ENCODE measurements around the gene GPR35.

Gene GPR35

DNA sequence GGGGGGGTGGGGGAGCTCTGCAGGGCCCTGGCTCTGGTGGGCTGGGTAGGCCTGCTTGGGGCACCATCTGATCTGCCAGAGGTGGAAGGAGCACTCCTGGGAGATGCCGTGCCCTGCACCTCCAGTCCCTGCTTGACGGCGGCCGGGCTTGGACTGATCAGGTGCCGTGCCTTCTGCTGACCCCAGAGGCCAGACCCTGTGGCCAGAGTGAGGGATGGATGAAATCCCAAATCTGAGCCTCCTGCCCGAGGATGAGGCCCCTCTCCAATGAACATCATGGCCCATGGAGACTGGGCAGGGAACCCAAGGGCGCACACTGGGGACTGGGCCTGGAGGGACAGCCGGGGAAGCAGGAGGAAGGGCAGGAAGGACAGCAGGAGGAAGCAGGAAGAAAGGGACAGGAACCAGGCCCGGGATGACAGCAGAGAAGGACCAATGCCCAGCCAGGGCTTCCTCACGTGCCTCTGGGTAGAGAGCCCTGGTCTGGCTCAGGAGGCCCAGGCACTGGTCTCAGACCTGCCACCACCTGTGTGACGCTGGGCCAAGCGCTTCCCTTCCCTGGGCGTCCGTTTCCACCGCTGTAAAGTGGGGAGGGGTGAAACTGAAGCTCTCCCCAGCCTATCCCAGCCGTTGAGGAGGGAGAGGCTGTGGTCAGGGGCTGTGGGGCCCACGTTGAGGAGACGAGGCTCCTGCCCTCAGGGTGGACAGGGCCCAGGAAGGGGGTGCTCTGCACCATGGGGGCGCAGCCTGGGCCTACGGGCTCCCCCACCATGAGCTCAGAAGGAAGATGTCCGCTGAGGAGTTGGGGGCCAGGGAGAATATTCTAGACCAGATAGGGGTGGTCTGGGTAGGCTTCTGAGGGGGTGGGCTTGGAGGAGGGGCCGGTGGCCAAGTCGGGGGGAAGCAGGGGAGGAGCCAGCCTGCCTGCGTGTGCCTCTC, 1.0 kb upstream of the GPR35 start:
- DNase-seq: no peak

DNA sequence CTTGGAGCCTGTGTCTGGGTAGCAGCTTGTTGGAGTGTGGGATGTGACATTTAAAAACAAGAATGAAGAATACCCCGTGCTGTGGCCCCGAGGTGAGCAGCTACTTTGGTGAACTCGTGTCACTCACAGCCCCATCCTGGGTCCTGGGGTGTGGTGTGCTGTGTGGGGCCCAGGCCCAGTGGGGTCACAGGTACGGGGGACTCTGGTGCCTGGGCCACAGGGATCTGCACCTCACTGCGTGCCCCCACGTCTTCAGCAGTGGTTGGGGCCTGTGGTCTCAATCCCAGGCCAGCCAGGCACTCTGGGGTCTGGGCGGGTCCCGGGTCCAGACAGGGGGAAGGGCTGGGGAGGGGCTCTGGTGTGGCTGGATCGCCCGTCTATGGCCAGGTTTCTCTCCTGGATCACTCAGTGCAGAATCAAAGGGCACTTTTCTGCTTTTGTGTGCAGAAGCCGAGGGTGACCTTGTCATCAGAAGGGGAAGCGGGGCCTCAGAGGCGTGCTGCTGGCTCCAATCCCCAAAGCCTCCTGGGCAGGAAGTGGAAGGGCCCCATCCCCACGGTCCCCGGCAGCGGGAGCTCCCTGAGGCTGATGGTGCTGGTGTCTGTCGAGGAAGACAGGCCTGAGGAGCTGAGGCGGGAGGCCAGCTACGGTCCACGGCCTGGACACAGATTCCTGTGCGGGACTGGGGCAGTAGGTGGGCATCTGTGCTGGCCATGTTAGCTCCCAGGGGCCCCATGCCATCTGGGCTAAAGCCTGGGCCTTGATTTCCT, 1.4 kb downstream of the GPR35 start:
- no peak for DNase-seq

DNA sequence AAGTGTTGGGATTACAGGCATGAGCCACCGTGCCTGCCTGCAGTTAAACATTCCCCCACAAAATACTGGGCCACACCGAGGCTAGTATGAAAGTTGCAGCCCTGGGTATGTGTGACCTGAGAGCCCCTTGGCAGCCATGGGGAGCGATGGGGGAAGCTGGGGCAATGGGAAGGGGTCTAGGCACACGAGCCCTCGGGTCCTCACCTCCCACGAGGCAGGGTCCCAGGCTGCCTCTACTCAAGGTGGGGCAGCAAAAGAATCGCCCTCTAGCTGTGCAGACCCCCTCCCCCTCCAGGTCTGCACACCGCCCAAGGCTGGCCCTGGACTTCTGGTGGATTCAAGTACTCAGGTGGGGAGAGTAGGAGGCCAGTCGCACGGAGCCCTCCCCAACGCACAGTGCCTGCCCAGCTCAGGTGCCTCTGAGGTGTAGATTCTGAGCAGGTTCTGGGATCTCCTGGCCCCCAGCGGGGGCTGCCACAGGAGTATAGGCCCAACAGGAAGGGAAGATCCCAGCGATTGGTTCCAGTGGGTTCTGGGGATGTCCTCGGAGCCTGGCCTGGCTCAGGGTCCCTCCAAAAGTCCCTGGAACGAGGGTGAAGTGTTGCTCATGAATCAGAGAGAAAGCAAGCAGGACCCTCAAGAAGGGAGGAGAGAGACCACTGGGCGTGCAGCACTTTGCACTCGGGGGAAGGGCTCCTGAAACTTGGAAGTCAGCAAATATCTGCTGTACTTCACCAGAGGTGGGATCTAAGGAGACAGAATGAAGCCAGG, 2.6 kb downstream of the GPR35 start:
- no peak for DNase-seq

DNA sequence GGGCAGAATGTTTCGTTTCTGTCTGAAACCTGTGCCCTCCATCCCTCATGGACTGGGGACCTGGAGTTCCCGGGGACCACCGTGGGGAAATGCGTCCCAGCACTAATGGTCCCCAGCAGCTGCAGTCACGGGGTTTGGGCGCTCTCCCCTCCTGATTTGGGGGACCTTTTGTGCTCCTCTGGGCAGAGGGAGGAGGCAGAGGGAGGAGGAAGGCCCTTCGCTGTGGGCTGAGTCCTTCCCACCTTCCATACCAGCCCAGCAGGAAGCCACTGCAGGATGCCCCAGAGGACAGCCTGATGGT, 3.2 kb downstream of the GPR35 start:
- DNase-seq: no peak

DNA sequence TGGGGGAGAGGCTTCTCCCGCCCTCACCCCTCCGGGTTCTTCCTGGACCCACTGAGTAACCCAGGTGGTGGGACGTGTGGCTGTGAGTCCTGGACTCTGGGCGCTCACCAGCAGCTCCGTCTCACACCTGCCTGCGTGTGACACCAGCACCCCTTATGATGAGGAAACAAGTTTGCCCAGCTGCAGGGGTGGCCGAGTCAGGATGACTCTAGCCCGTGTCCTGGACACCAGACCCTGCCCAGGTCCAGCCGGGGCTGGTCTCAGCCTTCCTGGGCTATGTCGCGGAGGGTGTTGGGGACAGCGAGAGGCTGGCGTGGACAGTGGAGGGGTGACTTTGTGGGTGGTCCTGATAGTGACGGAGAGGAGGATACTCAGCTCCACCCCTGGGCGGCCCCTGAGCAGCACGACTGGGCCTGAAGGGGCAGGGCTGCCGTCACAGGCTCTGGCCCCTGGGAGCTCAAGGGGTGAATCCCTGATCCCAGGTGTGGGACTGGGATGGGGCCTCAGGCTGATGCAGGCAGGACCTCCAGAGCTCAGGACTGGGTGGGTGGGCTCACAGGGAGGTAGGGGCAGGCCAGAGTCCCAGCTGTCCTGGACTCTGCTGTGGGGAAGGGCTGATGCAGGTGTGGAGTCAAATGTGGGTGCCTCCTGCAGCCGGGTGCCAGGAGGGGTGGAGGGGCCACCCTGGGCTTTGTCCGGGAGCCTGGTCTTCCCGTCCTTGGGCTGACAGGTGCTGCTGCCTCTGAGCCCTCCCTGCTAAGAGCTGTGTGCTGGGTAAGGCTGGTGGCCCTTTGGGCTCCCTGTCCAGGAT, 3.7 kb downstream of the GPR35 start:
- no peak for DNase-seq

DNA sequence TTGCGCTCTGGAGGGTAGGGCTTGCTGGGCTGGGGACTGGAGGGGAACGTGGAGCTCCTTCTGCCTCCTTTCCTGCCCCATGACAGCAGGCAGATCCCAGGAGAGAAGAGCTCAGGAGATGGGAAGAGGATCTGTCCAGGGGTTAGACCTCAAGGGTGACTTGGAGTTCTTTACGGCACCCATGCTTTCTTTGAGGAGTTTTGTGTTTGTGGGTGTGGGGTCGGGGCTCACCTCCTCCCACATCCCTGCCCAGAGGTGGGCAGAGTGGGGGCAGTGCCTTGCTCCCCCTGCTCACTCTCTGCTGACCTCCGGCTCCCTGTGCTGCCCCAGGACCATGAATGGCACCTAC, 4.3 kb downstream of the GPR35 start:
- no peak for DNase-seq

DNA sequence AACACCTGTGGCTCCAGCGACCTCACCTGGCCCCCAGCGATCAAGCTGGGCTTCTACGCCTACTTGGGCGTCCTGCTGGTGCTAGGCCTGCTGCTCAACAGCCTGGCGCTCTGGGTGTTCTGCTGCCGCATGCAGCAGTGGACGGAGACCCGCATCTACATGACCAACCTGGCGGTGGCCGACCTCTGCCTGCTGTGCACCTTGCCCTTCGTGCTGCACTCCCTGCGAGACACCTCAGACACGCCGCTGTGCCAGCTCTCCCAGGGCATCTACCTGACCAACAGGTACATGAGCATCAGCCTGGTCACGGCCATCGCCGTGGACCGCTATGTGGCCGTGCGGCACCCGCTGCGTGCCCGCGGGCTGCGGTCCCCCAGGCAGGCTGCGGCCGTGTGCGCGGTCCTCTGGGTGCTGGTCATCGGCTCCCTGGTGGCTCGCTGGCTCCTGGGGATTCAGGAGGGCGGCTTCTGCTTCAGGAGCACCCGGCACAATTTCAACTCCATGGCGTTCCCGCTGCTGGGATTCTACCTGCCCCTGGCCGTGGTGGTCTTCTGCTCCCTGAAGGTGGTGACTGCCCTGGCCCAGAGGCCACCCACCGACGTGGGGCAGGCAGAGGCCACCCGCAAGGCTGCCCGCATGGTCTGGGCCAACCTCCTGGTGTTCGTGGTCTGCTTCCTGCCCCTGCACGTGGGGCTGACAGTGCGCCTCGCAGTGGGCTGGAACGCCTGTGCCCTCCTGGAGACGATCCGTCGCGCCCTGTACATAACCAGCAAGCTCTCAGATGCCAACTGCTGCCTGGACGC, 4.9 kb downstream of the GPR35 start:
- no peak for DNase-seq

DNA sequence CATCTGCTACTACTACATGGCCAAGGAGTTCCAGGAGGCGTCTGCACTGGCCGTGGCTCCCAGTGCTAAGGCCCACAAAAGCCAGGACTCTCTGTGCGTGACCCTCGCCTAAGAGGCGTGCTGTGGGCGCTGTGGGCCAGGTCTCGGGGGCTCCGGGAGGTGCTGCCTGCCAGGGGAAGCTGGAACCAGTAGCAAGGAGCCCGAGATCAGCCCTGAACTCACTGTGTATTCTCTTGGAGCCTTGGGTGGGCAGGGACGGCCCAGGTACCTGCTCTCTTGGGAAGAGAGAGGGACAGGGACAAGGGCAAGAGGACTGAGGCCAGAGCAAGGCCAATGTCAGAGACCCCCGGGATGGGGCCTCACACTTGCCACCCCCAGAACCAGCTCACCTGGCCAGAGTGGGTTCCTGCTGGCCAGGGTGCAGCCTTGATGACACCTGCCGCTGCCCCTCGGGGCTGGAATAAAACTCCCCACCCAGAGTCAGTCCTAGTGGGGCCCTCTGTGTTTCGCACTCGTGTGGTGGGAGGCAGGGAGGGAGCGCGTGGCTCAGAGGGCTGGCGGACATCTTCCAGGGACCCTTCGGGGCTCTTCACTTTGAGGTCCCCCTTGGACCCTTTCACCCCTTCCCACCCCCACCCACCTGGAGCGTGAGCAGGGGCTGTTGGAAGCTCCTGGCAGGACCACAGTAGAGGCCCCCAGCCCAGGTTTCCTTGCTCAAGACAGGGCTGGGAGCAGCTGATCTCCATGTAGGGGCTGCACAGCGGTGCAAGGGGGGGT, 5.7 kb downstream of the GPR35 start:
- no peak for DNase-seq

DNA sequence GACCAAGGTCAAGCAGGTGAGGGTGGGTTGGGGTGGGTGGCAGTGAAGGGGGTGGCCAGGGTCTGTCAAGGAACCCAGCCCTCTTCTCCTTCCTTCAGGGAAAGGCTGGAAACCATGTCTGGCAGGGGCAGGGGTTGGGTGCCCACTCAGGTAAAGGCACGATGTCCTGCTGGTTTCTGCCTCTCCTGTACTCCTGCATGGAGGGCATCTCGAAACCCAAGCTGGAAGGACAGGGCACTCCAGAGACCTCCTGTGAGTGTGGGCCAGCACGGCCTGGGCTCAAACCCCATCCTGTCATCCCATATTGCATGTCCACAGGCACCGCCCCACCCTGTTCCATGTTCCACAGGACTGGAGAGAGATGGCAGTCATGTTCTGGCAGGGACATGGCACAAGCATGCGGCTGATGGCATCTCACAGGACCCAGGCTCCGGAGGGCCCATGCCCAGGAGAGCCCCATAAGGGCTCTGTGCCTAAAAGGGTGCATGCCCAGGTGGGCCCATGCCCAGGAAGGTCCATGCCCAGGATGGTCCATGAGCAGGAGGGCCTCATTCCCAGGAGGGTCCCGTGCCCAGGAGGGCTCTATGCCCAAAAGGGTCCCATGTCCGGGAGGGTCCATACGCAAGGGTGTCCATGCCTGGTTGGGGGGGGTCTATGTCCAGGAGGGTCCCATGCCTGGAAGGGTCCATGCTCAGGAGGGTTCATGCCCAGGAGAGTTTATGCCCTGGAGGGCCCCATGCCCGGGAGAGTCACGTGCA, 6.4 kb downstream of the GPR35 start:
- DNase-seq: no peak

DNA sequence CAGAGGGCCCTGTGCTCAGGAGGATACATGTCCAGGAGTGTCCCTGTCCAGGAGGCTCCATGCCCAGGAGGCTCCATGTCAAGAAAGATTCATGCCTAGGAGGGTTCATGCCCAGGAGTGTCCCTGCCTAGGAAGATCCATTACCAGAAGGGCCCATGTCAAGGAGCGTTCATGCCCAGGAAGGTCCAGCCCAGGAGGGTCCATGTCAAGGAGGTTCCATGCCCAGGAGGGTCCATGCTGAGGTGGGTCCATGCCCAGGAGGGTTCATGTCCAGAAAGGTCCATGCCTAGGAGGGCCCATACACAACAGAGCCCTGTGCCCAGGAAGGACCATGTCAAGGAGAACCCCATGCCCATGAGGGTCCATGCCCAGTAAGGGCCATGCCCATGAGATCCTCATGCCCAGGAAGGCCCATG, 7.0 kb downstream of the GPR35 start:
- DNase-seq: no peak

DNA sequence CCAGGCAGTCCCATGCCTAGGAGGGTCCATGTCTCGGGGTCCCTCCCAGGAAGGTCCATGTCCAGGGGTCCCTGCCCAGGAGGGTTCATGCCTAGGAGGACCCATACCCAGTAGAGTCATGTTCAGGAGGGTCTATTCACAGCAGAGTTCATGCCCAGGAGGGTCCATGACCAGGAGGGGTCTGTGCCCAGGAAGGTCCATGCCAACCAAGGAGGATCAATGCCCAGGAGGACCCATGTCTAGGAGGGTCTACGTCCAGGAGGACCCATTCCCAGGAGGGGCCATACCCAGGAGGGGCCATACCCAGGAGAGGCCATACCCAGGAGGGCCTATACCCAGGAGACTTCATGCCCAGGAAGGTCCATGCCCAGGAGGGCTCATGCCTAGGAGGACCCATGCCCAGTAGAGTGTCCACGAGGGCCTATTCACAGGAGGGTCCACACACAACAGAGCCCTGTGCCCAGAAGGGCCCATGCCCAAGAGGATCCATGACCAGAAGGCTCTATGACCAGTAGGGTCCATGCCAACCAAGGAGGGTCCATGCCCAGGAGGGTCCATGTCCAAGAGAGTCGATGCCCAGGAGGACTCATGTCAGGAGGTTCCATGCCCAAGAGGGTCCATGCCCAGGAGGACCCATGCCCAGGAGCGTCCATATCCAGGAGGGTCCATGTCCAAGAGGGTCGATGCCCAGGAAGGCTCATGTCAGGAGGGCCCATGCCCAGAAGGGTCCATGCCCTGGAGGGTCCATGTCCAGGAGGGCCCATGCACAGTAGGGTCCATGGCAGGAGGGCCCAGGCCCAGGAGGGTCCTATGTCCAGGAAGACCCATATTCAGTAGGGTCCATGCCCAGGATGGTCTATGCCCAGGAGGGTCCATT, 10.1 kb downstream of the GPR35 start:
- DNase-seq: no peak

DNA sequence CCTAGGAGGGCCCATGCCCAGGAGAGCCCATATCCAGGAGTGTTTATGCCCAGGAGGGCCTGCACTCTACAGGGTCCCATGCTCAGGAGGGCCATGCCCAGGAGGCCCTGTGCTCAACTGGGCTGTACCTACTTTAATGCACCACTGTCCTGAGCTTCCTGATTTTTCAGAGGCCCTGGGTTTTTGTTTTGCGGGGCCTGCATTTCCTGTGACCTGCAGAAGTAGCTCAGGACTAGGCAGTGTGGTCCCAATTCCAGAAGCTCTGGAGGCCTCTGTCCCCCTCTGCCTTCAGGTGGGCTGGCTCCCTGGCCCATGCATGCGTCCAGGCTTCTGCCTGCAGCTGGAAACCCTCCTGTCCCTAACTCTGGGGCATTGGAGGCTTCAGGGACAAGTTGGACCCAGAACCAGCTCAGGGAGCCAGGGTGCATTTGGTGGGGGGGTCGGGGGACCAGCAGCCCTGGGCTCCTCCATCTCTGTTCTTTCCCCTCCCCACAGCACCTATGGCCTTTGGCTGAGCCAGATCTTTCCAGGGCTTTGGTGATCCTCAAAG, 10.8 kb downstream of the GPR35 start:
- no peak for DNase-seq

DNA sequence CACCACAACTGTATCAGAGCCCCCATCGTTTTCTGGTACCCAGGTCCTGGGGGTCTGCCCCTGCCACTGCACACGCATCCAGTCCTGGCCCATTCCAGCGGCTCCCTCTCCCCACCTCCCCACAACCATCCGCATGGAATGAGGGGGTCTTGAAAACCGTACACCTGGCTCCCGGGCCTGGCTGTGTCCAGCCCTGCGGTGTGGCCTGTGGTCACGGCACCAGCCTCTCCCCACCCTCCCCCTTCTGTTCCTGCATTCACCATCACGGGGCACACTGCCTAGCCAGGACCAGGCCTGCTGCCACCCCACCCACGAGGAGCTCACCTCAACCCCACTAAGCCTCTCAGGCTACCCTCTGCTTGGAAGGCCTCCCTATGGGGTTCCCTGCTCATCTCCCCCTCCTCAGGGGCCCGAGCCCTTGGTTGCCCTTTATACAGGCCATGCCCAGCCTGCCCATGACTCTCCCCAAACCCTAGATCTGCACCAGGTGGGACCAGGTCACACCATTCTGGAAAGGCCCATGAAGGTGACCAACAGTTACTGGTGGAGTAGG, 11.4 kb downstream of the GPR35 start:
- no peak for DNase-seq

DNA sequence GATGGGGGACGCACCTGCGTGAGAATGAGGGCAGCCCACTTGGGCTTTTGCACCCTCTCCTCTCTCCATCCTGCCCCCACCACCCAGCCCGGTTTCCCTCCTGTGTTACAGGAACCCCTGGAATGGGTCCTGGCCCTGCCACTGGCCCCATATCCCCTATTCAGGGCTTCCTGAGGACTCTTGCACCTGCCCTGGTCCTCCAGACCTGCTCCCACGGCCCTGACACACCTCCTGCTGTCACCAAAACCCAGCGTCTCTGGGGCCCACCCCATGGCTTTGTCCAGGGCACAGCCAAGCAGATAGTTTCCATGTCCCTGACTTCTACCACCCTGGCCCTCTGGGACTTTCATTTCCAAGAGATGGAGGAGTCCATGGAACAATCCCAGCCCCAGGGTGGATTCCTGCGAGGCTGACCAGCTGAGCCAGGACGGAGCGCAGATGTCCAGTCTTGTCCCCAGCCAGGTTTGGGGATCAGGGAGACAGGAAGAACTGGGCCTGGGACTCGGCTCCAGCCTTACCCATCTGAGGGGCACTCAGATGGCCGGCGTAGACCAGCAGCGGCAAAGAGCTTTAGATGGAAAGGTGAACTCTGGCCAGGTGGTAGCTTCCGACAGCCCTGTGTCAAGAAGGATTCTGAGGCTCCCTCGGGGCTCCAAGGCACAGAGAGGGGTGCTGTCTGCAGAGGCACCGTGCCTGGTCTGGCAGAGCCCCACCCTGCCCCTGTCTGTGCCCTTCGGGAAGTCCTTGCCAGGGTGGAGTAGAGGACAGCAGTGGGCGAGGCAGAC, 12.0 kb downstream of the GPR35 start:
- DNase-seq: no peak

DNA sequence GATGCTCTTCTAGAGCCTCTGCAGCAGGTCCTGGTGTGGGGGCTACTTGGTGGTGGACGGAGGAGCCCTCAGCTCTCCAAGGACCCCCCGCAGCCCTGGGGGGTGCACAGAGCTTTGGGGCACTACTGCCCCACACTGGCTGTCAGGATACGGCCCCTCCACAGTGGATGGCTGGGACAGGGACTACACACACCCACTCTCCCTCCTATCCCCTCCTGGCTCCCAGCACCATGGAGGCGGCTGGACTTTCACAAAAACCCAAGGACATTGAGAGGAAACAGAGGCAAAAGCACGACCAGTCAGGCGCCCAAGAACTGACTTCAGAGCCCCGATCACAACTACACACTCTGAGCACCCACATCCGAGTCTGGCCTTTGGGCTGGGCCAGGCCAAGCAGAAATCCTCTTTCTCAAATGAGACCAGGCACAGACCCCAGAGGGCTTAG, 12.6 kb downstream of the GPR35 start:
- DNase-seq: no peak

DNA sequence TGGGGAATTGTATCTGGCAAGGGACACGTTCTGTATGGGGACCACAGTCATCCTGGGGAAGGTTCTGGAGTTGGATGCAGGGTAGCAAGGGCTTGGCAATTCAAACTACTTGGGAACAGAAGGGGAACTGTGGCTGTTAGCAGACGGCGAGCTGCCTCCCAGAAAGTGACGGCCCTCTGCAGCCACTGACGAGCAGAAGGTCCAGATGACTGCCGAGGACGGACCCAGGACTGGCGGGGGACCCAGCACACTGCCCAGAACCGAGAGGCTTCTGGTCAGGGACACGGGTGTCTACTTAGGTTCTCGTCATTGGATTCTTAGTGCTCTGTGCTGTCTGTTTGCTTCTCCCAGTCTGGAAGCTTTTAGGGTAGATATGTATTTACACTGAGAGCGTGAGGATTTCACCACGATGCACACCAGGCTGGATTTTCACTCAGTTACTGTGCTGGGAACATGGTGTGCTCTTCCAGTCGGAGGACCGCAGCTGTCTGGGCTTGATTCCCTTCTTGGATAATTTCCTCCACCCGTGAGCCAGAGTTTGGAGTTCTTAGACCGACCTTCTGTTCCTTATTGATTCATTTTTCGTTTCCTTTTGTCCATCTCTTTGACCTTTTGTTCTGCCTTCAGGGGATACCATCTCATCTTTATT, 13.4 kb downstream of the GPR35 start:
- no peak for DNase-seq

DNA sequence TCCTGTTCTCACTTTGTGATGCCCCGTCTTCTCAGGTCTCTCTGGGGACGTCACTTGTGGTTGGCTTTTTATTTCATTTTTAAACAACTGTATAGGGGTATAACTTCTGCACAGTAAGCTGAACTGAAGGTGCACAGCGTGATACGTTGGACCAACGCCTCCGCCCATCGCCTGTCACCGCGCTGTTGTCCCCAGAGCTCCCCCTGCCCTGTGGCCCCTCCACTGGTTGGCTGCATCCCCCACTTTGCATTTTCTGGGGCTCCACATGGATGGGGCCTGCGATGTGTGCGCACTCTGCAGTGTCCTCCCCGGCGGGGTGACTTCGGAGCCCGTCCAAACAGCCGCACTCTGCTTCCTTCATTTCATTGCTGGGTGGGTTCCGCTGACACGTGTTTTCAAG, 14.3 kb downstream of the GPR35 start:
- no peak for DNase-seq
